PFSK-1 (cell line): ENCODE data around the gene BLCAP.

ENCODE experiments used
- FOXP2 ChIP-seq: optimal IDR thresholded peaks from 2 replicates; pipeline ENCODE3; 2011; ENCODE audit warnings: borderline replicate concordance, control low read depth, inconsistent platforms; ENCODE audit not compliant: insufficient read depth; ENCODE audit errors: extremely low read length, extremely low read depth
- POLR2AphosphoS5 ChIP-seq: IDR thresholded peaks from 2 replicates; pipeline ENCODE4 v1.6.1; 2012; ENCODE audit warnings: low read depth, mild to moderate bottlenecking, control low read depth, low read length, moderate library complexity
- SIN3A ChIP-seq: IDR thresholded peaks from 2 replicates; pipeline ENCODE4 v1.6.1; 2012; ENCODE audit warnings: mild to moderate bottlenecking, low read length, moderate library complexity, borderline replicate concordance; ENCODE audit not compliant: insufficient read depth
- TAF1 ChIP-seq: IDR thresholded peaks from 2 replicates; pipeline ENCODE4 v1.6.1; 2012; ENCODE audit warnings: low read length, control low read depth, borderline replicate concordance; ENCODE audit not compliant: insufficient read depth
- TF ChIP-seq, protein P1 (sequence below), 2 experiments: IDR thresholded peaks; 2 replicates each; pipeline versions ENCODE4 v1.6.1 to v1.8.0; 2011 to 2012; ENCODE audit warnings: low read depth in 2 of 2, low read length in 2 of 2, control low read depth in 1 of 2, inconsistent platforms in 1 of 2, mild to moderate bottlenecking in 1 of 2, moderate library complexity in 1 of 2; ENCODE audit not compliant: insufficient read depth in 1 of 2

Gene BLCAP

DNA sequence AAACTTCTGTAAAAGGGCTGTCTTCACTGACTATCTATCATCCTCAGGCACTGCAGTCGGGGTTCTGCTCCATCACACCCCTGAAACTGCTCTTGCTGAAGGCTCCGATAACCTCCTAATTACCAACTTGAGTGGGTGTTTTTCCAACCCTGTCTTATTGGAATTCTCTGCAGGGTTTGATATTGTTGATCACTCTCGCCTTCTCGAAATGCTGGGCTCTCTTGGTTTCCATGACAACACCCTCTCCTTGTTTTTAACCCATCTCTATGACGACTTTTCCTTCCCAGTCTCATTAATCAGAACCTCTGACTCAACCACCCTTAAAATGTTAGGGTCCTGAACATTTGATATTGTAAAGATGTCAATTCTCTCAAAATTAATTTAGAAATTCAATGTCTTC, 46.1 kb downstream of the BLCAP start:
- TF ChIP-seq SIN3A (no peak), TAF1 (no peak), POLR2AphosphoS5 (no peak), FOXP2 (no peak)
- TF ChIP-seq, protein P1, sequence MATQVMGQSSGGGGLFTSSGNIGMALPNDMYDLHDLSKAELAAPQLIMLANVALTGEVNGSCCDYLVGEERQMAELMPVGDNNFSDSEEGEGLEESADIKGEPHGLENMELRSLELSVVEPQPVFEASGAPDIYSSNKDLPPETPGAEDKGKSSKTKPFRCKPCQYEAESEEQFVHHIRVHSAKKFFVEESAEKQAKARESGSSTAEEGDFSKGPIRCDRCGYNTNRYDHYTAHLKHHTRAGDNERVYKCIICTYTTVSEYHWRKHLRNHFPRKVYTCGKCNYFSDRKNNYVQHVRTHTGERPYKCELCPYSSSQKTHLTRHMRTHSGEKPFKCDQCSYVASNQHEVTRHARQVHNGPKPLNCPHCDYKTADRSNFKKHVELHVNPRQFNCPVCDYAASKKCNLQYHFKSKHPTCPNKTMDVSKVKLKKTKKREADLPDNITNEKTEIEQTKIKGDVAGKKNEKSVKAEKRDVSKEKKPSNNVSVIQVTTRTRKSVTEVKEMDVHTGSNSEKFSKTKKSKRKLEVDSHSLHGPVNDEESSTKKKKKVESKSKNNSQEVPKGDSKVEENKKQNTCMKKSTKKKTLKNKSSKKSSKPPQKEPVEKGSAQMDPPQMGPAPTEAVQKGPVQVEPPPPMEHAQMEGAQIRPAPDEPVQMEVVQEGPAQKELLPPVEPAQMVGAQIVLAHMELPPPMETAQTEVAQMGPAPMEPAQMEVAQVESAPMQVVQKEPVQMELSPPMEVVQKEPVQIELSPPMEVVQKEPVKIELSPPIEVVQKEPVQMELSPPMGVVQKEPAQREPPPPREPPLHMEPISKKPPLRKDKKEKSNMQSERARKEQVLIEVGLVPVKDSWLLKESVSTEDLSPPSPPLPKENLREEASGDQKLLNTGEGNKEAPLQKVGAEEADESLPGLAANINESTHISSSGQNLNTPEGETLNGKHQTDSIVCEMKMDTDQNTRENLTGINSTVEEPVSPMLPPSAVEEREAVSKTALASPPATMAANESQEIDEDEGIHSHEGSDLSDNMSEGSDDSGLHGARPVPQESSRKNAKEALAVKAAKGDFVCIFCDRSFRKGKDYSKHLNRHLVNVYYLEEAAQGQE (IDR thresholded peaks at IDR 0.05; ENCODE audit: insufficient read depth in 1 of 2, low read depth in 2 of 2, low read length in 2 of 2), result no peak

DNA sequence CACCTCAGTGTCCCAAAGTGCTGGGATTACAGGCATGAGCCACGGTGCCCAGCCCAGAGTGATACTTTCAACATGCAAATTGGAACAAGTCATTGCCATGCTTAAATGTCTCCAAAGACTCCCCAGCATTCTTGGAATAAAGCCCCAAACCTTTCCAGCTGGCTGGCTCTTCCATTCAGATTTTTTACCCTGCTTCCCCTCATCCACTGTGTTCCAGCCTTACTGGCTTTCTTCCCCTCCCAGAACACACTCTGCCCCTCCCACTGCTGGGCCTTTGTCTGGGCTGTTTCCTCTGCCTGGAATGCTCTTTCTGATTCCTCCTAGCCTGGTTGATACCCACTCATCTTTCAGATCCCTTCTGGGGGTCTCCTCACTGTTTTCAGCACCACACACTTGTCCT, 46.8 kb downstream of the BLCAP start:
- TF ChIP-seq FOXP2 (no peak), TAF1 (no peak), SIN3A (no peak), POLR2AphosphoS5 (no peak)
- TF ChIP-seq, protein P1 (IDR thresholded peaks at IDR 0.05; ENCODE audit: insufficient read depth in 1 of 2, low read depth in 2 of 2, low read length in 2 of 2), result no peak

DNA sequence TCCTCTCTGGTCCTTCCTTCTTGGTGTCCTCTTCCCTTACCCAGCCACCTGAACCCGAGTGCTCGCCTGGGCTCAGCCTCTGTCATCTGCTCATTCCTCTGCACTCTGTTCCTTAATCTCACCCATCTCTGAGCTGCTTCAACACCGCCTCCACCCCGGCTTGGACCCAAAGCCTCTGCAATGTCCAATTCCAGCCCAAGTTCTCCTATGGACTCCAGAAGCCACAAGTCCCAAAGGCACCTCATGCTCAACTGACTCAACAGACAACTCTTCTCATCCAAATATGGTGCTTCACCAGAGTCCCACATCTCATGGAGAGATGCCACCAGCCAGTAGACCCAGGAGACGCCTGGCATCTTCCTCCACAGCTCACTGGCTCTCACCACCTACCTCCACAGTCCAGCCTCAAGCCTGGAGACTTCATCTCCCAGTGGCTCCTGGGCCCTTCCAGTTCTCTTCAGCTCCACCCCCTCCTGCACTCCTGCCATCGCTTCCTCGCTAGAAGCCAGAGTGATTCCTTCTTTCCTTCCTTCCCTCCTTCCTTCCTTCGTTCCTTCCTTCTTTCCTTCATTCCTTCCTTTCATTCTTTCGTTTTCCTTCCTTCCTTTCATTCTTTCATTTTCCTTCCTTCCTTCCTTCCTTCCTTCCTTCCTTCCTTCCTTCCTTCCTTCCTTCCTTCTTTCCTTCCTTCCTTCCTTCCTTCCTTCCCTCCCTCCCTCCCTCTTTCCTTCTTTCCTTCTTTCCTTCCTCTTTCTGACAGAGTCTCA, 47.6 kb downstream of the BLCAP start:
- TF ChIP-seq SIN3A (no peak), FOXP2 (no peak)
- TF ChIP-seq, protein P1 (IDR thresholded peaks at IDR 0.05; ENCODE audit: insufficient read depth in 1 of 2, low read depth in 2 of 2, low read length in 2 of 2), result no peak

DNA sequence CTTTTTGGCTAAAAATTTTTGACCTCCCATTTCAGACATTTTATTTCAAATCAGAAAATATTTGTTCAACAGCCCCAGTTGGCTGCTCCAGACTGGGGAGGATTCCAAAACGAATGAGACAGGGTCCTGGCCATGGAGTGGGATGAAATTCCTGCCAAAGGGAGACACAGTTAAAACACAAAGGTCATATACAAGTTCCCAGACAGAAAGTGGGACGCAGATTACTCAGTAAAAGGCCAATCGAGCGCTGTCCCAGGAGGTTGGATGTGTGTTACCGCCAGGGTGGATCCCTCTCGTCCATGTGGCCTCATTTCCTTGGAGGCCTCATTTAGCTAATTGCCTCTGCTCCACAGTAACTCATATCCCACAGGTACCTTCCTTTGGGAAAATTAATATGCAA, 48.4 kb downstream of the BLCAP start:
- TF ChIP-seq TAF1 (no peak), POLR2AphosphoS5 (no peak), SIN3A (no peak), FOXP2 (no peak)
- TF ChIP-seq, protein P1 (IDR thresholded peaks at IDR 0.05; ENCODE audit: insufficient read depth in 1 of 2, low read depth in 2 of 2, low read length in 2 of 2), result no peak

DNA sequence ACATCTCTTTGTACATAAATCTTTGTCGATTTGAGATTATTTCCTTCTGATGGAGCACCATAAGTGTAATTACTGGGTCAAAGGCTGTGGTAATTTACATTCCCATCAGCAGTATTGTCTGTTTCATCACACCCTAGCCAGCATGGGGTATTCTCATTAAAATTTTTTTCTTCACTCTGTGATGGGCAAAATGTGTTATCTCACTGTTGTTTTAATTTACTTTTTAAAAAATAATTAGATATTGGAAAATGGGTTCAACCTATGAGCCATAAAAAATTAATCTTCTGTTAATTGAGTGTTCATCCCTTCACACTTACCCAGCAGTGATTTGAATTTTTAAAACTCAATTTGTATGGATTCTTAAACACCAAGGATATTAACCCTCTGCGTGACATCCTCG, 50.6 kb downstream of the BLCAP start:
- TF ChIP-seq FOXP2 (no peak), TAF1 (no peak)

DNA sequence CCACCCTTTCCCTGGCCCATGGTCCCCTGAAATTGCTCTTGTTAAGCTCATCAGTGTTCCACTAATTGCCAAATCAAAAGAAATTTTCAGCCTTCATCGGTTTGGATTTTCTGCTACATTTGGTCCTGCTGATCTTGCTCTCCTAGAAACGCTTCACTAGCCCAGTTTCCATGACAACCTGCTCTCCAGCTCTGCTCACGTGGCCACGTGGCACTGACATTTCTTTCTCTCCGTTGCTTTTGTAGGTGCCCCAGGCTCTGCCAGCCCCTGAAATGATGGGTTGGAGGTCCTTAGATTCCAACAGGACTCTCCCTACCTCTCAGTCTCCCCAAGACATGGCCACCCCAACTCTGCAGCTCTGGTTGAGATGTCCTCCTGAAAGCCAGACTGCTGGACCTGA, 52.4 kb downstream of the BLCAP start:
- TF ChIP-seq FOXP2, result no peak
- TF ChIP-seq POLR2AphosphoS5, result no peak
- no peak for TF ChIP-seq SIN3A
